Right hindlimb (tissue), 1 donor: ENCODE measurements around the gene MSS51.

Source experiments
- DNase-seq: peaks from one replicate; pipeline ENCODE4 v3.0.0-alpha.2; 2018

The MSS51 gene

GRCh38 chr10:73433538-73433867 is at the start of gene MSS51:
Gene MSS51, minus strand, starts transcription at chr10:73433561. Its CDS starts 5,277 bp downstream, at chr10:73428284.
- no peak for DNase-seq

DNA sequence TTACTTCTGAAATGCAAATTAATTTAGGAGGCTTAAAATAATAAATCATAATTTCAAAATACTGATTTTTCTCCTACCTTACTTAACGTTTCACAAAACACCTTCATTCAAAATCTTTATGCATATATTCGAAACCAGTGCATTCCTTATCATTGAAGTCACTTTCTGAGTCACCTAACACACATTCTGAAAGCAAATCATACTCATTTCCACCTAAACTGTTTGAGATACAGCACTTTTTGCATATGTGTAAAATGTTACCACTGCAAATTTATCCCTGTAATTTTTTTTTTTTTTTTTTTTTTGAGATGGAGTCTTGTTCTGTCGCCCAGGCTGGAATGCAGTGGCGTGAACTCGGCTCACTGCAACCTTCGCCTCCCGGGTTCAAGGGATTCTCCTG is 46.8 kb upstream of the MSS51 start:
- no peak for DNase-seq

- no peak for DNase-seq
Observed at GRCh38 chr10:73478636-73479035, 45.3 kb upstream of the MSS51 start.

GRCh38 chr10:73471226-73471625 is 37.9 kb upstream of the MSS51 start:
- DNase-seq = no peak

- DNase-seq = no peak
Observed at GRCh38 chr10:73469579-73469978, 36.2 kb upstream of the MSS51 start.

GRCh38 chr10:73467206-73467605 is 33.8 kb upstream of the MSS51 start:
- DNase-seq = no peak

DNA sequence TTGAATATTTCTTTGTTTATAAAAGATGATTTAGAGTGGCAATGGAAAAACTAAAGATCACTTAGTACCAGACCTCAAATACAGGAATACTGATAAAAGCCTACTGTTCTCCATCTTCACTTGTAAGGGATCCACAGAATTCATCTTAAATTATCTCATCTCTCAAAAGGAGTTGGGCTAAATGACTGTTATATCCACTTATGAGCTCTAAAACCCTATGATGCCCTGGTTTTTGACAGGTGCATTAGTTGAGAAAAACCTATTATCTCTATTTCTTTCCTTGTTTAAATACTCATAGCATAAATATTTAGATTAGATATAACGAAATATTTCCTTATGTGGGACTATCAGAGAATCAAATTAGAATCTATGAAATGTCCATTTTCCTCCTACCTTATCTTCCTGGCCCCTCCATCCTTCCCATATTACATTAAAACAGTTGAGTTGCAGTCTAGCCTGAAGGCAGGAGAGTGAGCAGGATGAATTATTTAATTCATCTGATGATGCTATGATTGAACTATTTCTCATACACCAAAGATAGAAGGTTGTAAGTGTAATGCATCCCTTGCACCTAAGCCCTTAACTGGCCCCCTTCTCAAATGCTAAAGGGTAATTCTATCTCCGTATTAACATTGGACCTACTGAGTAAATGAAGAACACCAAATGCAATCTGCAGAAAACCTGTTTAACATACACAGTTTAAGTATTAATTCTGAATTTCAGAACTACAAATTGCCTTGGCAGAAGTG is 32.8 kb upstream of the MSS51 start:
- no peak for DNase-seq

GRCh38 chr10:73460897-73461296 is 27.5 kb upstream of the MSS51 start:
- DNase-seq = no peak

DNA sequence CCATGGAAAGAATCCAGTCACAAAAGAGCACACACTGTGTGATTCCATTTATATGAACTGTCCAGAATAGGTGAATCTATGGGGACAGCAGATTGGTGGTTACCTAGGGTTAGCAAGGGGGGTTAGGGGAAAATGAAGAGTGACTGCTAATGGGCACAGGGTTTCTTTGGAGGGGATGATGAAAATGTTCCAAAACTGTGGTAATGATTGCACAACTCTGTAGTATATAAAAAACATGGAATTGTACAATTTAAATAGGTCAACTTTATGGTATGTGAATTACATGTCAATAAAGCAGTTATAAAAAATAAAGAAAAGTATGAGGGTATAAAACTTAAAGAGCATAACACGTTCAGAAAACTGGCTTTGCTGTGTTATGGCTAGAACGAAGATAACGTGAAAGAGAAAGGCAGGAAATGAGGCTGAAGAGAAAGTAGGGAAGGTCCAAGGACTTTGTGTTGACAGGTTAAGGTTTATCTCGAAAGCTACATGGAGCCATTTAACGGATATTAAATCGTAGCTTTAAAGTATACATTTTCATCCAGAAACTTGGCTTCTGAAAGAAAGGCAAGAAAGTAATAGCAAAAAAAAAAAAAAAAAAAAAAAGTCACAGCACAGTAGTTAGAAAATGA is 26.4 kb upstream of the MSS51 start:
- DNase-seq = no peak

- DNase-seq = no peak
Observed at GRCh38 chr10:73456187-73456890, 23.0 kb upstream of the MSS51 start.

DNA sequence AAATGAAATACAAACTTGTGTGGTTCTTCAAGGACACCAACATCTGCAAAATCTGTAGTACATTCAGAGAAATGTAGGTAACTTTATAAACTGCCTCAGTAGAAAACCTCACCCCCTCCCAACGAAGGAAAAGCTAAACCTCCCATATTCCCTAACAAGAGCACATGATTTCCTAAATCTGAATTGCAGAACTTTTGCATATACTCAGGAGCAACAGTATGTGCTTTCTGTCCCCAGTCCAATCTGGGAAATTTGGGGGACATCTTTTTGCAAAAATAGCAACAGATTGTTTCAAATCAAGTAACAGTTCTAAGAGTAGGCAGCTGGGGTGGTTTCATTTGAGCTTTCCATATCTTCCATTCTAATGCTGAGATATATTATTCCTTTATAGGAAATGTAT is 15.8 kb upstream of the MSS51 start:
- DNase-seq = no peak

GRCh38 chr10:73448384-73448783 is 15.0 kb upstream of the MSS51 start:
- DNase-seq = no peak

- no peak for DNase-seq
Observed at GRCh38 chr10:73446926-73447325, 13.6 kb upstream of the MSS51 start.

GRCh38 chr10:73444457-73444856 is 11.1 kb upstream of the MSS51 start:
- DNase-seq = no peak

DNA sequence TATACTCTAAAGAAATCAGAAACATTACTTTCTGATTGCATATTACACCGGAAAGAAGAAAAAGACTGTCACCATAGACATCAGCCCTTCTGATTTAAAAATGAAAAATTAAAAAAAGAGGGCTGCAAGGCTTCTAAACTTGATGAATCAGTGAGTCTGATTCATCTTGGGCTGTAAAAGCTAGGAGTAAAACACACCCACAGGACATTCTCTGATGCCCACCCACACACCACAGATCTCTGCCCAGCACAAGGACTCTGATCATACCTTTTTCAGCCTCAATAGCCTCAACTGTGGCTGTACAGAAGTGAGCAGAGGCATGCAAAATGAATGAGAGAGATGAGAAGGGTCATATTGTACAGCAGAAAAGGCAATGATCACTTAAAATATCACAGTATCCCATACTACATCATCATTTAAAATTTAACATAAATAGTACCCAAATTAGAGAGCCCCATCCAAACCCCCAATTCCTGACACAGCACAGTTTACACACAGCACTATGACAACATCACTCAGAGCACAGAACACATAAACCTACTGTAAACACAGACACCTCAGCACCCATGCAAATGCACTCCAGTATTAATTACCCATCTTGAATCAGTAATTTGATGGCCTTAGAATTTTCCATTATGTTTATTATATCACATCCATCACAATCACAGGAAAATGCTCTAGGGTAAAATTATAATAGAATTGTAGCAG is 6.4 kb upstream of the MSS51 start:
- DNase-seq = no peak

GRCh38 chr10:73439055-73439454 is 5.7 kb upstream of the MSS51 start:
- no peak for DNase-seq

DNA sequence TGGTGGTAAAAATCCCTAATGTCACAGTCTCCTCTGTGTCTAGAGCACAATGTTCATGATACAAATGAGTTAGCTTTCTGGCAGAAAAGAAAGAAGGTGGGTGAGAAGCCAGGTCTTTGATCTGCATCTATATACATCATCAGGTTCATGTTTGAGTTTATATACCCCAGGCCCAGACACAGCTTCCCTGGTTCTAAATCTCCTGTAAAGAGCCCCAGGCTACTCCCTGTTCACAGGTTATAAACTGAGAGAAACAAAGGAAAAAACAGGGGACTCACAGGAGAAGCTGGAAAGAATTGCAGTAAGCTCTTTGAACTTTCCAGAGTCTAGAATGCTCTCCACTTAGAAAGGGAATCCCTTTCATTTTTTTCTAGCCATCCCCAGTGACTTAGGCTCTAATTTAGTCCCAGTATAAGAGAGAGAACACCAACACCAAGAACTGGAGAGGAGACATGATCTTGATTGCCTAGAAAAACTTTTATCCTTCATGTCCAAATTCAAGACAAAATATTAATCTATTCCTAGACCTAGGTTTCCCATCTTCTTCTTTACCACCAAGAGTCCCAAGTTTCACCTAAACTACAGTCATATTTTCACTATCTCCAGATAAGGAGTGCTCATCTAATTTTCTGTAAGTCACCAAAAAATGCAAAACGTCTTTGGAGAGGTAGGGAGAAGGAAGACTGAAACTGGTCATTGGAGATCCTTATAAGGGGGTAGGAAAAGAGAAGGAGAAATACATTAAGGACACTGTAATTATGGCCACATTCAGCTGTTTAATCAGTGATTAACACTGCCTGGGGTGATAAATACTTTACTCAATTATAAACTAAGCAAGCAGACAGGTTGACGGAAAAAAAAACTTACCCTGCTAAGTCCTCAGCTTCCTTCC is 469 bp downstream of the MSS51 start:
- DNase-seq = no peak

DNA sequence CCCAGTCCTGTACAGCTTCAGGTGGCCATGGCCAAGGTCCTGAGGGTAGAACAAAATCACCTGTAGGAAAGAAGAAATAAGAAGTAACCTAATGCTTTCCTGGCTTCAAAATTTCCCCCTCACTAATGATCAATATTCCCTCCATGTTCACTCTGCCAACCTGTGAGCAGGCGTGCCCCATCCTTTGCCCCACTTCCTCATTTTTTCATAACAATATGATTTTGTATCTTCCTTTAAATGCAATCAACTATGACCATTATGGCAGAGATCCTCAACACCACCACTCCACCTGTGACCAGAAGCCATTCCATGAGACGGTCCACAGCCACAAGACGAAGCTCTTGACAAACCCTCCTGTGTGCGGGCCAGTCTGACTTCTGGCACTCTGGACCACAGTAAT is 7.0 kb downstream of the MSS51 start:
- no peak for DNase-seq

GRCh38 chr10:73424478-73424877 is 8.9 kb downstream of the MSS51 start:
- DNase-seq = no peak

DNA sequence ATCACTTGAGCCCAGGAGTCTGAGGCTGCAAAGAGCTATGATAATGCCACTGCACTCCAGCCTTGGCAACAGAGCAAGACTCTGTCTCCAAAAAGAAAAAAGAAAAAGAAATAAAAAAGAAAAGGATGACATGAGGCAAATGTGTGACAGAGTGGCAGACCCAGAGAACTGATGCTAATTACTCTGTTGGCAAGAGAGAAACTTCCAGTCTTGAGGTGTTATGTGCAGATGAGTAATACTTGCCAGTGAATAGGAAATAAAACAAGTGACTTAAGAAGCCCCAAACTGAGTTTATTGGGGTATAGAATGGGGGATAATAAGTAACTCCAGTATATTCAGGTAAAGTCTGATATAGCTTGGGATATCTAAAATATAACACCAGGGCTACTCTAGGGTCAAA is 10.1 kb downstream of the MSS51 start:
- no peak for DNase-seq

- no peak for DNase-seq
Observed at GRCh38 chr10:73416571-73416970, 16.8 kb downstream of the MSS51 start.

DNA sequence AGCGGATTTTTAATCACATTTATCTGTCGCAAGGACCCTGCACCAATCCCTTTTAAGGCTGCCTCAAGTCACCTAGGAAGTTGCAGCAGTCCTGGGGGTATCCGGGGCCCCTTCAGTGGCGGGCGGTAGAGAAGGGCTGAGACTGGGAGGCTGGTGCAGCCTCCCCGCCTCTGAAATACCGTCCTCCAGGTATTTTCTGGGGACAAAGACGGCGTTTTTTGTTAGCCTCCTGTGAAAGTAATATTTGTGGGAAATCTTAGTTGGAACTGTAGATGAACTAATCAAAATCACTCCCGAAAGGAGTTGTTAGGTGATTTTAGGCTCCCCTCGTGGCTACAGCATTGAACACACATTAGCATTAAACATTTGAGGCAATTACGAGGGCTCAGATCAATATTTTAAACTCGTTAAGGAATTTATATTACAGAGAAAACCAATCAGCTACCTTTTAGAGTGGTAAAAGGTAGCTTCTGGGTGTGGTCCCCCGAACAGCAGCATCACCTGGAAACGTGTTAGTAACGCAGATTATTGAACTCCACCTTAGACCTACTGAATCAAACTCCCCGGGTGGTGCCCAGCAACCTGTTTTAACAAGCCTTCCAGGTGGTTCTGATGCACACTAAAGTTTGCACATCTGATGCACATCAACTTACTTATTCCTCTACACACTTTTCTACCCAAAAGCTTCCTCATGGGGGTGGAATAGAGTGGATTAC is 19.0 kb downstream of the MSS51 start:
- no peak for DNase-seq
